Astrocyte (in vitro differentiated cells and primary cell): ENCODE results near the gene LRP1B. TPM values are rescaled to one million over a fixed set of nuclear protein-coding genes. Genes with fewer than 3 reads are reported as not detected.

Experiments used
- DNase-seq: peaks from one replicate; pipeline ENCODE4 v3.0.0-alpha.2; 2010; ENCODE audit warnings: low read depth
- FAIRE-seq: peaks from 2 replicates; lab custom pipeline; 2011; peaks lifted over from hg19 to GRCh38; lab: Jason Lieb, UNC
- H2AFZ ChIP-seq: 2 replicates; pipeline ENCODE4 v1.6.0; 2012; ENCODE audit warnings: low read depth, low read length, inconsistent platforms
- H3K27ac ChIP-seq: 2 replicates; pipeline ENCODE4 v1.5.1; 2011; ENCODE audit warnings: low read depth, low read length, inconsistent platforms
- H3K27me3 ChIP-seq: 2 replicates; pipeline ENCODE4 v1.6.0; 2011; ENCODE audit warnings: low read length, inconsistent platforms; ENCODE audit not compliant: insufficient read depth
- H3K36me3 ChIP-seq: 2 replicates; pipeline ENCODE4 v1.5.1; 2011; ENCODE audit warnings: low read length, inconsistent platforms; ENCODE audit not compliant: insufficient read depth
- H3K4me1 ChIP-seq: 2 replicates; pipeline ENCODE4 v1.5.1; 2011; ENCODE audit warnings: low read length, inconsistent platforms; ENCODE audit not compliant: insufficient read depth
- H3K4me2 ChIP-seq: 2 replicates; pipeline ENCODE4 v1.6.0; 2012; ENCODE audit warnings: low read length, inconsistent platforms
- H3K4me3 ChIP-seq: 2 replicates; pipeline ENCODE4 v1.5.1; 2011; ENCODE audit warnings: low read depth, mild to moderate bottlenecking, low read length, inconsistent platforms; ENCODE audit not compliant: insufficient read depth
- H3K79me2 ChIP-seq: 2 replicates; pipeline ENCODE4 v1.6.0; 2012; ENCODE audit warnings: mild to moderate bottlenecking, low read length, inconsistent platforms; ENCODE audit not compliant: insufficient read depth
- H3K9ac ChIP-seq: 2 replicates; pipeline ENCODE4 v1.6.0; 2012; ENCODE audit warnings: mild to moderate bottlenecking, low read length, inconsistent platforms
- H3K9me3 ChIP-seq: 2 replicates; pipeline ENCODE4 v1.5.1; 2012; ENCODE audit warnings: low read depth, mild to moderate bottlenecking, low read length, inconsistent platforms; ENCODE audit not compliant: insufficient read depth
- H4K20me1 ChIP-seq: 2 replicates; pipeline ENCODE4 v1.6.0; 2012; ENCODE audit warnings: low read length, inconsistent platforms; ENCODE audit not compliant: insufficient read depth
- H3K27ac Mint-ChIP-seq: one replicate; pipeline ENCODE4 v1.8.0; 2021; ENCODE audit warnings: mild to moderate bottlenecking, mixed read lengths; ENCODE audit not compliant: unreplicated experiment
- H3K27me3 Mint-ChIP-seq: one replicate; pipeline ENCODE4 v1.8.0; 2021; ENCODE audit warnings: low read depth, mixed read lengths; ENCODE audit not compliant: unreplicated experiment
- H3K36me3 Mint-ChIP-seq: one replicate; pipeline ENCODE4 v1.8.0; 2021; ENCODE audit warnings: low read depth, mixed read lengths; ENCODE audit not compliant: unreplicated experiment
- H3K4me1 Mint-ChIP-seq: one replicate; pipeline ENCODE4 v1.8.0; 2021; ENCODE audit warnings: low read depth, mixed read lengths; ENCODE audit not compliant: unreplicated experiment
- H3K4me3 Mint-ChIP-seq: one replicate; pipeline ENCODE4 v1.8.0; 2021; ENCODE audit warnings: mild to moderate bottlenecking, moderate library complexity, mixed read lengths; ENCODE audit not compliant: unreplicated experiment
- H3K9me3 Mint-ChIP-seq: one replicate; pipeline ENCODE4 v1.8.0; 2021; ENCODE audit warnings: mild to moderate bottlenecking, mixed read lengths; ENCODE audit not compliant: unreplicated experiment
- EZH2 ChIP-seq: IDR thresholded peaks from 2 replicates; pipeline ENCODE4 v1.6.1; 2012; ENCODE audit warnings: mild to moderate bottlenecking, low read length, inconsistent platforms; ENCODE audit not compliant: insufficient read depth
- total RNA-seq: library from RNA; stranded (reverse); gene quantifications from 2 replicates; pipeline ENCODE4 v1.2.1, GENCODE V29; 2021
- TF ChIP-seq, protein P1 (sequence below): IDR thresholded peaks from 2 replicates; pipeline ENCODE4 v1.5.1; 2011; ENCODE audit warnings: low read depth, mild to moderate bottlenecking, inconsistent platforms, low read length, moderate library complexity; ENCODE audit not compliant: insufficient read depth

Gene LRP1B
- total RNA-seq, 1 donor from 2014 or later: 1.5 TPM

DNA sequence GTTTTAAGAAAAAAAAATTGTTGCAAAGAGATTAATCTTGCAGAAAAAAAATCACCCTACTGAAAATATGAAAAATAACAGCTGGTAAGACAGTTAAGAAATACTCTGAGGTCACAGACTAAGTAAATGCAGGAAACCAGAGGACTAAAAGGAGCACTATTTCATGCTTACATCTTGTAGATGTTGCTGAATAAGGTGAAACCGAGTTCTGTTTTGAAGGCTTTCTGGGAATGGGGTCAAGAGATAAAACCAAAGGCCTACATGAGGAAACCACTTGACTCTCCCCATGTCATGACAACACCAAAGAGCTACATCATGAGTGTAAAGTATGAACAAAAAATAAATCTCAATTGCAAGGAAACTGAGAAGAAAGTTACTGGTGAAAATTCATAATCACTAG, 197.6 kb downstream of the LRP1B start:
- Mint-ChIP-seq H3K27ac (no peak overlapping the region), H3K36me3 (no peaks in the 10 kb centered on the region), H3K9me3 (peaks cover 6% of the 10 kb centered on the region), H3K4me3 (no peak overlapping the region), H3K4me1 (peaks cover 3% of the 10 kb centered on the region), H3K27me3 (no peaks in the 10 kb centered on the region)
- Histone ChIP-seq H4K20me1 (no peaks in the 10 kb centered on the region), H2AFZ (no peak overlapping the region), H3K79me2 (no peaks in the 10 kb centered on the region), H3K27me3 (no peaks in the 10 kb centered on the region), H3K4me1 (no peaks in the 10 kb centered on the region), H3K4me3 (no peak overlapping the region), H3K27ac (no peak overlapping the region), H3K9me3 (no peaks in the 10 kb centered on the region), H3K9ac (no peak overlapping the region), H3K36me3 (no peaks in the 10 kb centered on the region), H3K4me2 (no peak overlapping the region)
- FAIRE-seq (no peak), DNase-seq (no peak)
- TF ChIP-seq, protein P1, sequence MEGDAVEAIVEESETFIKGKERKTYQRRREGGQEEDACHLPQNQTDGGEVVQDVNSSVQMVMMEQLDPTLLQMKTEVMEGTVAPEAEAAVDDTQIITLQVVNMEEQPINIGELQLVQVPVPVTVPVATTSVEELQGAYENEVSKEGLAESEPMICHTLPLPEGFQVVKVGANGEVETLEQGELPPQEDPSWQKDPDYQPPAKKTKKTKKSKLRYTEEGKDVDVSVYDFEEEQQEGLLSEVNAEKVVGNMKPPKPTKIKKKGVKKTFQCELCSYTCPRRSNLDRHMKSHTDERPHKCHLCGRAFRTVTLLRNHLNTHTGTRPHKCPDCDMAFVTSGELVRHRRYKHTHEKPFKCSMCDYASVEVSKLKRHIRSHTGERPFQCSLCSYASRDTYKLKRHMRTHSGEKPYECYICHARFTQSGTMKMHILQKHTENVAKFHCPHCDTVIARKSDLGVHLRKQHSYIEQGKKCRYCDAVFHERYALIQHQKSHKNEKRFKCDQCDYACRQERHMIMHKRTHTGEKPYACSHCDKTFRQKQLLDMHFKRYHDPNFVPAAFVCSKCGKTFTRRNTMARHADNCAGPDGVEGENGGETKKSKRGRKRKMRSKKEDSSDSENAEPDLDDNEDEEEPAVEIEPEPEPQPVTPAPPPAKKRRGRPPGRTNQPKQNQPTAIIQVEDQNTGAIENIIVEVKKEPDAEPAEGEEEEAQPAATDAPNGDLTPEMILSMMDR: no peak
- TF ChIP-seq EZH2: no peak

DNA sequence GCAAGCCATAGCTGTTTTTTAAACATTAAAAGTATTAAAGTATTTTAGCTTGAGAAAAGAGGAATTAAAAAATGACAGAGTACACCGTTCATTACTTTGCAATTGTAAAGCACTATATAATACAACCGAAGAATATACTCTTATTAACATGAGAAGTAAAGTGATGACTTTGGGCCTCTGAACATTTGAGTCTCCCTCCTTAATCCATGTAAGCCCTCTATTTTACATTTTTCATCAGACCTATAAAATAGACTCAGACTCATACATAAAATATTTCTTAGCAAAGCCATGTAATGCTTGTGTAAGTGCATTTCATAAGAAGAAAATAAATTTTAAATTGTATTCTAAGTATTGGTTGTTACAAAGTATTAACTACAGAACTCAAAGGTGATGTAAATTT, 198.6 kb downstream of the LRP1B start:
- Histone ChIP-seq H3K27me3 (no peaks in the 10 kb centered on the region), H3K9me3 (no peaks in the 10 kb centered on the region), H3K4me3 (no peak overlapping the region), H3K4me2 (no peak overlapping the region), H3K36me3 (no peaks in the 10 kb centered on the region), H3K4me1 (no peaks in the 10 kb centered on the region), H4K20me1 (no peaks in the 10 kb centered on the region), H3K79me2 (no peaks in the 10 kb centered on the region), H3K9ac (no peak overlapping the region), H2AFZ (no peak overlapping the region), H3K27ac (no peak overlapping the region)
- Mint-ChIP-seq H3K4me1 (peaks cover 9% of the 10 kb centered on the region), H3K36me3 (no peaks in the 10 kb centered on the region), H3K27me3 (no peaks in the 10 kb centered on the region), H3K27ac (no peak overlapping the region), H3K9me3 (no peaks in the 10 kb centered on the region), H3K4me3 (no peak overlapping the region)
- TF ChIP-seq, protein P1: no peak
- no peak for TF ChIP-seq EZH2
- FAIRE-seq (no peak), DNase-seq (no peak)

DNA sequence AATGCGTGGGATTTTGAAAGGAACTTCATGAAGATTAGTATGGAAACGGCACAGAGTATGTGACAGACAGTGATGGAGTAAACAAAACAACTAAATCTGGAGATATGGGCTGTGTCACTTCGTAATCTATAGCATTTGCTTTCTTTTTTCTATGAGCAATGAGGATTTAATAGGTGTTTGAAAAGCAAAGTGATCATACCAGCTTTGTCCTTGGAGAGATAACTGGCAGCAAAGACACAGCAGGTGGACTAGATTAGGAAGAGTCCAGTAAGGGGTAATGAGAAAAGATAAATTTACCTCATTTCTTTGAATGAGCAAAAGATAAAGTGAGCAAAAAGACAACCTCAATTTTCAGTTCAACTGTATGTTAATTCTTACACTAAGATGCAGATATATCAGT, 199.0 kb downstream of the LRP1B start:
- Histone ChIP-seq H3K4me1 (no peaks in the 10 kb centered on the region), H3K27ac (no peak overlapping the region), H3K4me2 (no peak overlapping the region), H2AFZ (no peak overlapping the region), H3K9ac (no peak overlapping the region), H3K4me3 (no peak overlapping the region), H4K20me1 (no peaks in the 10 kb centered on the region), H3K79me2 (no peaks in the 10 kb centered on the region), H3K27me3 (no peaks in the 10 kb centered on the region), H3K9me3 (no peaks in the 10 kb centered on the region), H3K36me3 (no peaks in the 10 kb centered on the region)
- Mint-ChIP-seq H3K36me3 (no peaks in the 10 kb centered on the region), H3K4me1 (peaks cover 9% of the 10 kb centered on the region), H3K9me3 (no peaks in the 10 kb centered on the region), H3K27me3 (no peaks in the 10 kb centered on the region), H3K27ac (no peak overlapping the region), H3K4me3 (no peak overlapping the region)
- TF ChIP-seq, protein P1: no peak
- no peak for TF ChIP-seq EZH2
- FAIRE-seq (no peak), DNase-seq (no peak)
